Progenitor cell of endocrine pancreas (in vitro differentiated cells): ENCODE results near the gene ATG9A. TPM values are rescaled to one million over a fixed set of nuclear protein-coding genes. Genes with fewer than 3 reads are reported as not detected.

Source experiments
- DNase-seq: peaks from one replicate; pipeline ENCODE4 v3.0.0; 2021; ENCODE audit warnings: low spot score; ENCODE audit not compliant: unreplicated experiment
- H3K27ac Mint-ChIP-seq: 2 replicates; pipeline ENCODE4 v1.8.0; 2021; ENCODE audit warnings: mild to moderate bottlenecking, moderate library complexity, mixed read lengths
- H3K27me3 Mint-ChIP-seq: 2 replicates; pipeline ENCODE4 v1.8.0; 2021; ENCODE audit warnings: mixed read lengths
- H3K36me3 Mint-ChIP-seq: 2 replicates; pipeline ENCODE4 v1.8.0; 2022; ENCODE audit warnings: mixed read lengths; ENCODE audit not compliant: insufficient read depth
- H3K4me1 Mint-ChIP-seq: 2 replicates; pipeline ENCODE4 v1.8.0; 2021; ENCODE audit warnings: low read depth, mixed read lengths
- H3K4me3 Mint-ChIP-seq: 2 replicates; pipeline ENCODE4 v1.8.0; 2021; ENCODE audit warnings: low read depth, mild to moderate bottlenecking, moderate library complexity, mixed read lengths
- H3K9me3 Mint-ChIP-seq: 2 replicates; pipeline ENCODE4 v1.8.0; 2021; ENCODE audit warnings: low read depth, mixed read lengths
- total RNA-seq: library from RNA; stranded (reverse); gene quantifications from 2 replicates; pipeline ENCODE4 v1.2.1, GENCODE V29; 2021
- TF ChIP-seq, protein P1 (sequence below): fragments of 200-600 bp; sonication (generic); IDR thresholded peaks from one replicate; pipeline ENCODE4 v1.5.0; 2021; ENCODE audit warnings: antibody characterized with exemption, mild to moderate bottlenecking; ENCODE audit not compliant: unreplicated experiment

The ATG9A gene
- total RNA-seq, 1 donor from 2014 or later, result 43.6 TPM

DNA sequence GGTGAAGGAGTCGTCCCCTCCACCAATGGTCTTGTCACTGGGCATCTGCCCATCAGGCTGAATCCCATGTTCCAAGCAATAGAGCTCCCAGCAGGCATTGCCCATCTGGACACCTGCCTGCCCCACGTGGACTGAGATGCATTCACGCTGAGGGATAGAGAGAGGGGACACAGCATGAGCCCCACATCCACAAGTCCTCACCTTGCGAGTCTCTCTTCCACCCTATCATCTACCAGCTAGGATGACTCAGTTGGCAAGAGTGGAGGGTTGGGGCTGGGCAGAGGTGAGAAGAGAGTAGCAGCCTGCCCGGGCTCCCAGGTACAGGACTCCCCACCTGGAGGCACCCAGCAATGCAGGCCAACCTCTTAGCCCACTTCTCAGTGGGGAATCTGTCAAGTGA, 22.6 kb upstream of the ATG9A start:
- Mint-ChIP-seq H3K27me3 (peaks cover 56% of the 10 kb centered on the region), H3K36me3 (no peaks in the 10 kb centered on the region), H3K27ac (no peak overlapping the region), H3K4me1 (peaks cover 17% of the 10 kb centered on the region), H3K9me3 (no peaks in the 10 kb centered on the region), H3K4me3 (no peak overlapping the region)
- TF ChIP-seq, protein P1, sequence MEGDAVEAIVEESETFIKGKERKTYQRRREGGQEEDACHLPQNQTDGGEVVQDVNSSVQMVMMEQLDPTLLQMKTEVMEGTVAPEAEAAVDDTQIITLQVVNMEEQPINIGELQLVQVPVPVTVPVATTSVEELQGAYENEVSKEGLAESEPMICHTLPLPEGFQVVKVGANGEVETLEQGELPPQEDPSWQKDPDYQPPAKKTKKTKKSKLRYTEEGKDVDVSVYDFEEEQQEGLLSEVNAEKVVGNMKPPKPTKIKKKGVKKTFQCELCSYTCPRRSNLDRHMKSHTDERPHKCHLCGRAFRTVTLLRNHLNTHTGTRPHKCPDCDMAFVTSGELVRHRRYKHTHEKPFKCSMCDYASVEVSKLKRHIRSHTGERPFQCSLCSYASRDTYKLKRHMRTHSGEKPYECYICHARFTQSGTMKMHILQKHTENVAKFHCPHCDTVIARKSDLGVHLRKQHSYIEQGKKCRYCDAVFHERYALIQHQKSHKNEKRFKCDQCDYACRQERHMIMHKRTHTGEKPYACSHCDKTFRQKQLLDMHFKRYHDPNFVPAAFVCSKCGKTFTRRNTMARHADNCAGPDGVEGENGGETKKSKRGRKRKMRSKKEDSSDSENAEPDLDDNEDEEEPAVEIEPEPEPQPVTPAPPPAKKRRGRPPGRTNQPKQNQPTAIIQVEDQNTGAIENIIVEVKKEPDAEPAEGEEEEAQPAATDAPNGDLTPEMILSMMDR, result no peak
- no peak for DNase-seq

GRCh38 chr2:219251656-219252055, 22.2 kb upstream of the ATG9A start:
- Mint-ChIP-seq H3K4me3 (no peak overlapping the region), H3K9me3 (no peaks in the 10 kb centered on the region), H3K27me3 (peaks cover 55% of the 10 kb centered on the region), H3K27ac (no peak overlapping the region), H3K36me3 (no peaks in the 10 kb centered on the region), H3K4me1 (peaks cover 17% of the 10 kb centered on the region)
- TF ChIP-seq, protein P1, result no peak
- no peak for DNase-seq

- no peak for DNase-seq
- TF ChIP-seq, protein P1, result no peak
- Mint-ChIP-seq H3K36me3 (no peaks in the 10 kb centered on the region), H3K9me3 (no peaks in the 10 kb centered on the region), H3K27me3 (peaks cover 41% of the 10 kb centered on the region), H3K27ac (peak overlapping the region; percentile 77), H3K4me1 (peaks cover 21% of the 10 kb centered on the region), H3K4me3 (no peak overlapping the region)
Measured at GRCh38 chr2:219250049-219250781, 20.8 kb upstream of the ATG9A start.

DNA sequence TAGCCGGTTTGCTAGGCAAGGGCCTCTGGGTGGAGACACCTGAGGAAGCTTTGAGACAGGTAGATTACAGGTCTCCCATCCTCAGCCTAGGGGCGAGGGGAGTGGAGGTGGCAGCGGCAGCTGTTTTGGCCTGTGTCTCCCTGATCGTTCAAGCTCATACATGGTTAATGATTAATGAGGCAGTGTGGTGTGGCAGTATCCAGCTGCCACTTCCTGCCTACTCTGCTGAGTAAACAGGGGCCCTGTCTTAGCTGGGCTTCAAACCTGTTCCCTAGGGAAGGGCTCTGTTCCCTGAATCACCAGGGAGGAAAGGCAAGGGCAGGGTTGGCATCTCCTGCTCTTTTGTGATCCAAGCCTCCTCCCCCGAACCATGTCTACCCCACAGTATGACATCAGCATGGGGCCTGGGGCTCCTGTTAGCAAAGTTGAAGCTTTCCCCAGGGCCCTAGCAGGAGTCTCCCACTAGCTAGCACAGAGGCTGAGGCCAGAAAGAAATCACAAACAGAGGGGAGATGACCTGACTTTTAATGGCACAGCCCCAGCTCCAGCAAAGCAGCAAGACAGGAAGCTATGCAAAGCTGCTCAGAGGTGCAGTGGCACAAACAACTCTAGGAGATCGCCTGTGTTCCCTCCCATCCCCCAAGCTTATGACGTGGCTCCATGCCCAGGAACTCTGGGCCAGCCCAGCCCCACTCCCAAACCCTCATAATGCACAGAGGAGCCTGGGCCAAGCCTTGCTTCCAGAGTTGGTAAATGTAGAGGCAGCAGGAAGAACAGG, 20.0 kb upstream of the ATG9A start:
- Mint-ChIP-seq H3K36me3 (no peaks in the 10 kb centered on the region), H3K4me1 (peaks cover 22% of the 10 kb centered on the region), H3K4me3 (peak overlapping the region; percentile 51), H3K9me3 (no peaks in the 10 kb centered on the region), H3K27ac (peak overlapping the region; percentile 97), H3K27me3 (peaks cover 33% of the 10 kb centered on the region)
- TF ChIP-seq, protein P1, result no peak
- DNase-seq, result no peak

DNA sequence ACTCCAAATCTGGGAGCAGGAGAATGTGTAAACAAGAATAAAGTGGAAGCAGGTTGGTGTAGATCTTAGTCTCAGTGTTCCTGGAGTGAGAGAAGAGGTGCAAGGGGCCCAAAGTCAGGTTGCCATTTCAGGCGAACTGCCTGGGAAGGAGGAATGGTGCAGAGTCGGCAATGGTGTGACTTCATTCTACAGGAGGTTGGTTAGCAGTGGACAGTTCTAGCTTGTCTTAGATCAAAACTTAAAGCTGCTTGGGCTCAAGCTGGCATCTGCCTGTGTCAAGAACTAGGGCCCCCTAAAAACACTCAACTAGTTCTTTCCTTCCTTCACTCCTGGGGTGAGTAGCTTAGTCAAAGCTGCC, 19.4 kb upstream of the ATG9A start:
- Mint-ChIP-seq H3K36me3 (no peaks in the 10 kb centered on the region), H3K4me3 (peak overlapping the region; percentile 51), H3K27me3 (peaks cover 29% of the 10 kb centered on the region), H3K9me3 (no peaks in the 10 kb centered on the region), H3K27ac (peak overlapping the region; percentile 97), H3K4me1 (peaks cover 23% of the 10 kb centered on the region)
- DNase-seq, result no peak
- TF ChIP-seq, protein P1, result no peak
